GM10266 (cell line): Measurements from ENCODE around the gene PPP1R3G.

ENCODE experiments used
- DNase-seq: peaks from one replicate; pipeline ENCODE4 v3.0.0; 2012; ENCODE audit errors: extremely low spot score
- CTCF ChIP-seq: IDR thresholded peaks from 2 replicates; pipeline ENCODE4 v1.5.1; 2012; ENCODE audit warnings: mild to moderate bottlenecking, low read depth; ENCODE audit not compliant: control insufficient read depth, insufficient read depth; ENCODE audit errors: missing control alignments

The PPP1R3G gene

GRCh38 chr6:5050009-5050408 lies 35.1 kb upstream of the PPP1R3G start:
- TF ChIP-seq CTCF = no peak
- no peak for DNase-seq

GRCh38 chr6:5051394-5051793 lies 33.7 kb upstream of the PPP1R3G start:
- no peak for TF ChIP-seq CTCF

GRCh38 chr6:5053038-5053437 lies 32.1 kb upstream of the PPP1R3G start:
- DNase-seq = no peak
- TF ChIP-seq CTCF = no peak

More at GRCh38 chr6:5051394-5051793, 33.7 kb upstream of the PPP1R3G start:
- no peak for DNase-seq

GRCh38 chr6:5053864-5054244 lies 31.3 kb upstream of the PPP1R3G start:
- DNase-seq = no peak
- TF ChIP-seq CTCF = no peak

- no peak for TF ChIP-seq CTCF
- DNase-seq = no peak
Observed at GRCh38 chr6:5054245-5054873, 30.8 kb upstream of the PPP1R3G start.

- TF ChIP-seq CTCF = no peak
- DNase-seq = no peak
Observed at GRCh38 chr6:5055118-5055517, 30.0 kb upstream of the PPP1R3G start.

GRCh38 chr6:5058254-5058653 lies 26.9 kb upstream of the PPP1R3G start:
- DNase-seq = no peak
- TF ChIP-seq CTCF = no peak
